GM12878 (cell line): ENCODE measurements around the gene SHC4. TPM values are rescaled to one million over a fixed set of nuclear protein-coding genes. Genes with fewer than 3 reads are reported as not detected.

Experiments used
- ATAC-seq: fragments of 200-7000 bp; cut with Tn5 transposase; 3 replicates; pipeline ENCODE4 v1.9.1; 2020; ENCODE audit warnings: mild to moderate bottlenecking, moderate library complexity
- BruUV-seq: library from RNA; stranded (reverse); fragments of 400-500 nt; replicated peaks from 2 replicates; lab custom pipeline; 2021; lab: Mats Ljungman, UMichigan
- CTCF ChIA-PET: fragments of 300-600 bp; sonication (Branson Sonifier 250); formaldehyde crosslinking; extraction: SDS; loops from one replicate; lab custom pipeline; 2021; ENCODE audit warnings: inconsistent platforms; lab: Yijun Ruan, JAX
- POLR2A ChIA-PET: fragments of 350-600 bp; formaldehyde crosslinking; extraction: SDS; loops from one replicate; lab custom pipeline; 2021; ENCODE audit warnings: inconsistent platforms; lab: Charles Lee
- RAD21 ChIA-PET: fragments of 300-600 bp; sonication (Branson Sonifier 250); formaldehyde crosslinking; loops from one replicate; lab custom pipeline; 2023; ENCODE audit warnings: antibody characterized with exemption; ENCODE audit not compliant: unreplicated experiment; lab: Charles Lee
- SMC1A ChIA-PET: fragments of 300-600 bp; sonication (Branson Sonifier 250); formaldehyde crosslinking; loops from one replicate; lab custom pipeline; 2023; ENCODE audit not compliant: unreplicated experiment, uncharacterized antibody; lab: Charles Lee
- DNase-seq: peaks from one replicate; pipeline ENCODE4 v3.0.0-alpha.2; 2011; ENCODE audit warnings: low read depth, low spot score
- FAIRE-seq: peaks from 3 replicates; lab custom pipeline; 2011; peaks lifted over from hg19 to GRCh38; lab: Jason Lieb, UNC
- H2AFZ ChIP-seq: 2 replicates; pipeline ENCODE4 v1.6.0; 2011; ENCODE audit warnings: low read depth, low read length, control low read depth; ENCODE audit not compliant: control insufficient read depth
- H3K27ac ChIP-seq: 2 replicates; pipeline ENCODE4 v1.5.1; 2011; ENCODE audit warnings: control low read depth; ENCODE audit not compliant: control insufficient read depth, insufficient read depth
- H3K27me3 ChIP-seq, 2 experiments: replicated peaks in 1 of 2; 2 replicates each; pipeline versions ENCODE4 v1.6.0 to v1.6.1; 2011; ENCODE audit warnings: low read length in 1 of 2; ENCODE audit not compliant: control insufficient read depth in 2 of 2, insufficient read depth in 2 of 2
- H3K36me3 ChIP-seq, 2 experiments: 2 replicates each; pipeline ENCODE4 v1.5.1; 2011; ENCODE audit warnings: low read length in 1 of 2; ENCODE audit not compliant: control insufficient read depth in 2 of 2, insufficient read depth in 2 of 2
- H3K4me1 ChIP-seq: 2 replicates; pipeline ENCODE4 v1.6.1; 2011; ENCODE audit warnings: mild to moderate bottlenecking, low read length, moderate library complexity, mixed read lengths; ENCODE audit not compliant: control insufficient read depth, insufficient read depth
- H3K4me2 ChIP-seq: 2 replicates; pipeline ENCODE4 v1.6.0; 2011; ENCODE audit warnings: control low read depth; ENCODE audit not compliant: control insufficient read depth, insufficient read depth
- H3K4me3 ChIP-seq: fragments of 200-600 bp; sonication (generic); 2 replicates; pipeline ENCODE4 v1.5.1; 2016
- H3K79me2 ChIP-seq: 2 replicates; pipeline ENCODE4 v1.6.0; 2011; ENCODE audit warnings: low read length; ENCODE audit not compliant: control insufficient read depth, insufficient read depth
- H3K9ac ChIP-seq: 2 replicates; pipeline ENCODE4 v1.8.0; 2011; ENCODE audit warnings: low read length, control low read depth, mixed read lengths; ENCODE audit not compliant: control insufficient read depth, insufficient read depth
- H3K9me3 ChIP-seq: replicated peaks from 3 replicates; pipeline ENCODE4 v1.5.1; 2011; ENCODE audit warnings: mild to moderate bottlenecking, low read length; ENCODE audit not compliant: control insufficient read depth, insufficient read depth
- H4K20me1 ChIP-seq: 2 replicates; pipeline ENCODE4 v1.6.0; 2011; ENCODE audit not compliant: control insufficient read depth, insufficient read depth
- CBFB ChIP-seq: IDR thresholded peaks from 2 replicates; pipeline ENCODE4 v1.6.1; 2016; ENCODE audit warnings: antibody characterized with exemption, low read depth
- LARP7 ChIP-seq: fragments of 450-650 bp; IDR thresholded peaks from 2 replicates; pipeline ENCODE4 v1.6.1; 2017; ENCODE audit warnings: mild to moderate bottlenecking
- TCF3 ChIP-seq: IDR thresholded peaks from 2 replicates; pipeline ENCODE4 v1.6.1; 2012; ENCODE audit warnings: low read depth, mild to moderate bottlenecking, low read length, borderline replicate concordance; ENCODE audit not compliant: insufficient read depth
- TCF7 ChIP-seq: IDR thresholded peaks from 2 replicates; pipeline ENCODE4 v1.6.1; 2014; ENCODE audit warnings: antibody characterized with exemption, borderline replicate concordance
- in situ Hi-C: fragments of 300-500 bp; cut with MboI; formaldehyde crosslinking; loops from 9 replicates; pipeline ENCODE4 v1.14.3; 2018; ENCODE audit warnings: mixed read lengths
- intact Hi-C: fragments of 100-400 bp; cut with micrococcal nuclease; formaldehyde crosslinking; loops from one replicate; pipeline ENCODE4 v1.14.2; 2022; ENCODE audit not compliant: unreplicated experiment
- polyA plus RNA-seq, 11 experiments: library from polyadenylated mRNA; depleted of rRNA in 4 of 11; unstranded in 6 of 11; stranded (reverse) in 5 of 11; fragments of >200 nt; fragmentation: Nextera tagmentation in 4 of 11; fragmentation: Illumina TruSeq in 1 of 11; extraction: Ambion mirVana in 4 of 11; extraction: Trizol in 1 of 11; gene quantifications; 1 replicate in 1 of 11; 2 replicates in 10 of 11; pipeline versions ENCODE4 v1.2.1 to v1.2.3, GENCODE V29; 2011 to 2016; ENCODE audit warnings: inconsistent platforms in 2 of 11, missing spikeins in 2 of 11, low read depth in 1 of 11
- total RNA-seq, 4 experiments: library from RNA; depleted of rRNA in 3 of 4; stranded (reverse); fragments of >200 nt in 3 of 4; fragmentation: Illumina TruSeq in 1 of 4; extraction: Trizol in 1 of 4; gene quantifications; 2 replicates each; pipeline versions ENCODE4 v1.2.1 to v1.2.3, GENCODE V29; 2013 to 2021
- TF ChIP-seq, protein P1 (sequence below), 3 experiments: IDR thresholded peaks in 2 of 3; conservative IDR thresholded peaks in 1 of 3; 2 replicates each; pipeline ENCODE4 v1.5.1; 2011; ENCODE audit warnings: low read depth in 3 of 3, low read length in 3 of 3, mild to moderate bottlenecking in 3 of 3, control low read depth in 2 of 3, moderate library complexity in 2 of 3, inconsistent platforms in 1 of 3, mixed read lengths in 1 of 3; ENCODE audit not compliant: control insufficient read depth in 2 of 3, insufficient read depth in 1 of 3; ENCODE audit errors: extremely low read depth in 1 of 3

The SHC4 gene
- total and polyA plus RNA-seq, 10 of the 15 experiments (the other 5 are each of a cell fraction or from before 2014, with no cell fraction given) = 0.04 to 0.87 (median 0.14) TPM

DNA sequence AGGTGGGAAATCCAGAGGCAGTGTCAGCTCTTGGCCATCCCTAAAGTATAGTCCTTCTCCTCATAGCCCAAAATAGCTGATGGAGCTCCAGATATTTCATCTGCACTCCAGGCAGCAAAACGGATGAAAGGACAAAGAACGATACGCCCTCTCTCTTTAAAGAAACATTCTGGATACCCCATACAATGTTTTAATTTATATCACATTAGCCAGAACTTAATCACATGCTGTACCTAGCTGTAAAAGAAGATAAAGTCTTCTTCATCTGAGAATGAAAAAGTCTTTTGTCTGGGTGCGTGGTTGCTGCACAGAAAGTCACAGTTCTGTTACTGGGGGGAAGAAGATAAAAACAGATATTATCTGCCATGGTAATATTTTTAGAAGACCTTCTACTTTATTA lies 4.3 kb upstream of the SHC4 start (continued):
- TF ChIP-seq LARP7 (no peak), TCF3 (no peak), CBFB (no peak), TCF7 (no peak)

DNA sequence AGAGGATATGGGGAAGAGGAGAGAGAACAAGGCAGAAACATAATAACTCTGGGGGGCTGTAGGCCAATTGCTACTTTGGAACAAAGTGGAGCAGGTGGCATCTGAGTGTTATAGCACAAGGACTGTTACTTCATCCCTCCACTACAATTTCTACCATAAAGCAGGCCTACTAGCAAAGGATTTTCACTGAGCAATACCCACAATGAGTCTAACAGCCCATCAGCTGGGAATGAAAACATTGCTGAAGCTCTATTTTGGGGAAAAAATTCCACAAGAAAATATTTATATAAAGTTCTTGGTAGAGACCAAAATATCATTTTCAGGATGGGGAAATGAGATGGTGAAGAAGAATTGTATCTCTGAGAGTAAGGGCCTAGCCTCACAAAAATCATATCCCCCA lies 3.6 kb upstream of the SHC4 start:
- ChIA-PET CTCF (interaction anchor here (0.6 to 9.1 kb wide), 9 partner anchors 9 to 609 kb away, joined by 3 to 129 read pairs (median 18); partner anchors contain the start of gene EID1), SMC1A (interaction anchor here (1.0 to 6.6 kb wide), 11 partner anchors 7 to 107 kb away, joined by 3 to 112 read pairs (median 25); partner anchors contain the start of gene EID1), POLR2A (interaction anchor here (2.3 kb wide), 1 partner anchor 9 kb away, joined by 9 read pairs; no protein-coding TSS in a partner anchor), RAD21 (interaction anchor here (1.2 to 5.1 kb wide), 4 partner anchors 9 to 106 kb away, joined by 3 to 78 read pairs (median 18); partner anchors contain the start of gene EID1)
- H3K4me2 ChIP-seq = no peak overlapping the region
- no peak overlapping the region; the same call in 1 of the 2 replicates for H2AFZ ChIP-seq
- no peak overlapping the region for H3K9ac ChIP-seq
- TF ChIP-seq, protein P1, sequence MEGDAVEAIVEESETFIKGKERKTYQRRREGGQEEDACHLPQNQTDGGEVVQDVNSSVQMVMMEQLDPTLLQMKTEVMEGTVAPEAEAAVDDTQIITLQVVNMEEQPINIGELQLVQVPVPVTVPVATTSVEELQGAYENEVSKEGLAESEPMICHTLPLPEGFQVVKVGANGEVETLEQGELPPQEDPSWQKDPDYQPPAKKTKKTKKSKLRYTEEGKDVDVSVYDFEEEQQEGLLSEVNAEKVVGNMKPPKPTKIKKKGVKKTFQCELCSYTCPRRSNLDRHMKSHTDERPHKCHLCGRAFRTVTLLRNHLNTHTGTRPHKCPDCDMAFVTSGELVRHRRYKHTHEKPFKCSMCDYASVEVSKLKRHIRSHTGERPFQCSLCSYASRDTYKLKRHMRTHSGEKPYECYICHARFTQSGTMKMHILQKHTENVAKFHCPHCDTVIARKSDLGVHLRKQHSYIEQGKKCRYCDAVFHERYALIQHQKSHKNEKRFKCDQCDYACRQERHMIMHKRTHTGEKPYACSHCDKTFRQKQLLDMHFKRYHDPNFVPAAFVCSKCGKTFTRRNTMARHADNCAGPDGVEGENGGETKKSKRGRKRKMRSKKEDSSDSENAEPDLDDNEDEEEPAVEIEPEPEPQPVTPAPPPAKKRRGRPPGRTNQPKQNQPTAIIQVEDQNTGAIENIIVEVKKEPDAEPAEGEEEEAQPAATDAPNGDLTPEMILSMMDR (IDR thresholded peaks at IDR 0.05 in 2 of 3, conservative IDR thresholded peaks at IDR 0.05 in 1 of 3; ENCODE audit: control insufficient read depth in 2 of 3, extremely low read depth in 1 of 3, insufficient read depth in 1 of 3, low read depth in 3 of 3, low read length in 3 of 3) = no peak
- no peaks in the 10 kb centered on the region for H3K36me3 ChIP-seq
- BruUV-seq = no TSS peak
- DNase-seq = no peak
- no peak for FAIRE-seq
- ATAC-seq = no peak
- peaks cover 0 to 9% of the 10 kb centered on the region in 2 experiments; a peak in 2 of 4 replicates for H3K27me3 ChIP-seq
- H3K4me1 ChIP-seq = no peaks in the 10 kb centered on the region; the same call in 1 of the 2 replicates
- intact Hi-C loops (loop anchor here (5.0 kb wide), 1 partner anchor 85 kb away; no protein-coding TSS in a partner anchor), in situ Hi-C loops (no loop called here)
- H4K20me1 ChIP-seq = no peaks in the 10 kb centered on the region
- H3K4me3 ChIP-seq = no peak overlapping the region
- no peaks in the 10 kb centered on the region for H3K79me2 ChIP-seq
- no peaks in the 10 kb centered on the region; the same call in 2 of the 3 replicates for H3K9me3 ChIP-seq
- H3K27ac ChIP-seq = no peak overlapping the region
